Measurements from ENCODE around the gene HSPB8. TPM values are rescaled to one million over a fixed set of nuclear protein-coding genes. Genes with fewer than 3 reads are reported as not detected.

HSPB8 gene
- total and polyA plus RNA-seq, 2 of the 8 experiments (the other 6 are each of a cell fraction or from before 2014, with no cell fraction given), result 11.7 to 28.2 TPM

DNA sequence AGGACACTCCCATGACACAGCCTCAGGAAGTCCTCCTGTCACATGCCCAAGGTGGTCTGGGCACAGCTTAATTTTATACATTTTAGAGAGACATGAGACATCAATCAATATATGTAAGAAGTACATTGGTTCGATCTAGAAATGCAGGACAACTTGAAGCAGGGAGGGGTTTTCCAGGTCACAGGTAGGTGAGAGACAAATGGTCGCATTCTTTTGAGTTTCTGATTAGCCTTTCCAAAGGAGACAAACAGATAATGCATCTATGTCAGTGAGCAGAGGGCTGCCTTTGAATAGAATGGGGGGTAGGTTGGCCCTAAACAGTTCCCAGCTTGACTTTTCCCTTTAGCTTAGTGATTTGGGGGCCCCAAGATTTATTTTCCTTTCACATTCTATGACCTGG lies 2.5 kb downstream of the HSPB8 start (continued):
- TF ChIP-seq, protein P1, sequence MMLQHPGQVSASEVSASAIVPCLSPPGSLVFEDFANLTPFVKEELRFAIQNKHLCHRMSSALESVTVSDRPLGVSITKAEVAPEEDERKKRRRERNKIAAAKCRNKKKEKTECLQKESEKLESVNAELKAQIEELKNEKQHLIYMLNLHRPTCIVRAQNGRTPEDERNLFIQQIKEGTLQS (IDR thresholded peaks at IDR 0.05; ENCODE audit: insufficient read depth, low read depth, low read length), result no peak
- TF ChIP-seq TBP (IDR thresholded peaks at IDR 0.05; ENCODE audit: low read depth, low read length) (no peak), CHD1 (IDR thresholded peaks at IDR 0.05; ENCODE audit: low read depth, low read length) (no peak), YY1 (IDR thresholded peaks at IDR 0.05; ENCODE audit: low read depth, low read length) (no peak), TAF1 (IDR thresholded peaks at IDR 0.05; ENCODE audit: low read depth, low read length) (no peak), CHD2 (IDR thresholded peaks at IDR 0.05; ENCODE audit: low read length) (no peak), HDAC6 (IDR thresholded peaks at IDR 0.05; ENCODE audit: low read depth, low read length) (no peak), RBBP5 (IDR thresholded peaks at IDR 0.05; ENCODE audit: borderline replicate concordance, low read depth, low read length) (no peak), JUND (IDR thresholded peaks at IDR 0.05; ENCODE audit: low read length) (no peak)
- TF ChIP-seq, protein P2, sequence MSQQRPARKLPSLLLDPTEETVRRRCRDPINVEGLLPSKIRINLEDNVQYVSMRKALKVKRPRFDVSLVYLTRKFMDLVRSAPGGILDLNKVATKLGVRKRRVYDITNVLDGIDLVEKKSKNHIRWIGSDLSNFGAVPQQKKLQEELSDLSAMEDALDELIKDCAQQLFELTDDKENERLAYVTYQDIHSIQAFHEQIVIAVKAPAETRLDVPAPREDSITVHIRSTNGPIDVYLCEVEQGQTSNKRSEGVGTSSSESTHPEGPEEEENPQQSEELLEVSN (IDR thresholded peaks at IDR 0.05), result no peak
- TF ChIP-seq, protein P3, sequence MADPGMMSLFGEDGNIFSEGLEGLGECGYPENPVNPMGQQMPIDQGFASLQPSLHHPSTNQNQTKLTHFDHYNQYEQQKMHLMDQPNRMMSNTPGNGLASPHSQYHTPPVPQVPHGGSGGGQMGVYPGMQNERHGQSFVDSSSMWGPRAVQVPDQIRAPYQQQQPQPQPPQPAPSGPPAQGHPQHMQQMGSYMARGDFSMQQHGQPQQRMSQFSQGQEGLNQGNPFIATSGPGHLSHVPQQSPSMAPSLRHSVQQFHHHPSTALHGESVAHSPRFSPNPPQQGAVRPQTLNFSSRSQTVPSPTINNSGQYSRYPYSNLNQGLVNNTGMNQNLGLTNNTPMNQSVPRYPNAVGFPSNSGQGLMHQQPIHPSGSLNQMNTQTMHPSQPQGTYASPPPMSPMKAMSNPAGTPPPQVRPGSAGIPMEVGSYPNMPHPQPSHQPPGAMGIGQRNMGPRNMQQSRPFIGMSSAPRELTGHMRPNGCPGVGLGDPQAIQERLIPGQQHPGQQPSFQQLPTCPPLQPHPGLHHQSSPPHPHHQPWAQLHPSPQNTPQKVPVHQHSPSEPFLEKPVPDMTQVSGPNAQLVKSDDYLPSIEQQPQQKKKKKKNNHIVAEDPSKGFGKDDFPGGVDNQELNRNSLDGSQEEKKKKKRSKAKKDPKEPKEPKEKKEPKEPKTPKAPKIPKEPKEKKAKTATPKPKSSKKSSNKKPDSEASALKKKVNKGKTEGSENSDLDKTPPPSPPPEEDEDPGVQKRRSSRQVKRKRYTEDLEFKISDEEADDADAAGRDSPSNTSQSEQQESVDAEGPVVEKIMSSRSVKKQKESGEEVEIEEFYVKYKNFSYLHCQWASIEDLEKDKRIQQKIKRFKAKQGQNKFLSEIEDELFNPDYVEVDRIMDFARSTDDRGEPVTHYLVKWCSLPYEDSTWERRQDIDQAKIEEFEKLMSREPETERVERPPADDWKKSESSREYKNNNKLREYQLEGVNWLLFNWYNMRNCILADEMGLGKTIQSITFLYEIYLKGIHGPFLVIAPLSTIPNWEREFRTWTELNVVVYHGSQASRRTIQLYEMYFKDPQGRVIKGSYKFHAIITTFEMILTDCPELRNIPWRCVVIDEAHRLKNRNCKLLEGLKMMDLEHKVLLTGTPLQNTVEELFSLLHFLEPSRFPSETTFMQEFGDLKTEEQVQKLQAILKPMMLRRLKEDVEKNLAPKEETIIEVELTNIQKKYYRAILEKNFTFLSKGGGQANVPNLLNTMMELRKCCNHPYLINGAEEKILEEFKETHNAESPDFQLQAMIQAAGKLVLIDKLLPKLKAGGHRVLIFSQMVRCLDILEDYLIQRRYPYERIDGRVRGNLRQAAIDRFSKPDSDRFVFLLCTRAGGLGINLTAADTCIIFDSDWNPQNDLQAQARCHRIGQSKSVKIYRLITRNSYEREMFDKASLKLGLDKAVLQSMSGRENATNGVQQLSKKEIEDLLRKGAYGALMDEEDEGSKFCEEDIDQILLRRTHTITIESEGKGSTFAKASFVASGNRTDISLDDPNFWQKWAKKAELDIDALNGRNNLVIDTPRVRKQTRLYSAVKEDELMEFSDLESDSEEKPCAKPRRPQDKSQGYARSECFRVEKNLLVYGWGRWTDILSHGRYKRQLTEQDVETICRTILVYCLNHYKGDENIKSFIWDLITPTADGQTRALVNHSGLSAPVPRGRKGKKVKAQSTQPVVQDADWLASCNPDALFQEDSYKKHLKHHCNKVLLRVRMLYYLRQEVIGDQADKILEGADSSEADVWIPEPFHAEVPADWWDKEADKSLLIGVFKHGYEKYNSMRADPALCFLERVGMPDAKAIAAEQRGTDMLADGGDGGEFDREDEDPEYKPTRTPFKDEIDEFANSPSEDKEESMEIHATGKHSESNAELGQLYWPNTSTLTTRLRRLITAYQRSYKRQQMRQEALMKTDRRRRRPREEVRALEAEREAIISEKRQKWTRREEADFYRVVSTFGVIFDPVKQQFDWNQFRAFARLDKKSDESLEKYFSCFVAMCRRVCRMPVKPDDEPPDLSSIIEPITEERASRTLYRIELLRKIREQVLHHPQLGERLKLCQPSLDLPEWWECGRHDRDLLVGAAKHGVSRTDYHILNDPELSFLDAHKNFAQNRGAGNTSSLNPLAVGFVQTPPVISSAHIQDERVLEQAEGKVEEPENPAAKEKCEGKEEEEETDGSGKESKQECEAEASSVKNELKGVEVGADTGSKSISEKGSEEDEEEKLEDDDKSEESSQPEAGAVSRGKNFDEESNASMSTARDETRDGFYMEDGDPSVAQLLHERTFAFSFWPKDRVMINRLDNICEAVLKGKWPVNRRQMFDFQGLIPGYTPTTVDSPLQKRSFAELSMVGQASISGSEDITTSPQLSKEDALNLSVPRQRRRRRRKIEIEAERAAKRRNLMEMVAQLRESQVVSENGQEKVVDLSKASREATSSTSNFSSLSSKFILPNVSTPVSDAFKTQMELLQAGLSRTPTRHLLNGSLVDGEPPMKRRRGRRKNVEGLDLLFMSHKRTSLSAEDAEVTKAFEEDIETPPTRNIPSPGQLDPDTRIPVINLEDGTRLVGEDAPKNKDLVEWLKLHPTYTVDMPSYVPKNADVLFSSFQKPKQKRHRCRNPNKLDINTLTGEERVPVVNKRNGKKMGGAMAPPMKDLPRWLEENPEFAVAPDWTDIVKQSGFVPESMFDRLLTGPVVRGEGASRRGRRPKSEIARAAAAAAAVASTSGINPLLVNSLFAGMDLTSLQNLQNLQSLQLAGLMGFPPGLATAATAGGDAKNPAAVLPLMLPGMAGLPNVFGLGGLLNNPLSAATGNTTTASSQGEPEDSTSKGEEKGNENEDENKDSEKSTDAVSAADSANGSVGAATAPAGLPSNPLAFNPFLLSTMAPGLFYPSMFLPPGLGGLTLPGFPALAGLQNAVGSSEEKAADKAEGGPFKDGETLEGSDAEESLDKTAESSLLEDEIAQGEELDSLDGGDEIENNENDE (IDR thresholded peaks at IDR 0.05; ENCODE audit: insufficient replicate concordance, low read length), result no peak

All from H1 (cell line).